Upper lobe of left lung (tissue), 4 donors: ENCODE results near the gene MYO9A.
"Not testable (repeated sequence)": the region's sequence is repeated elsewhere in the genome, so short reads cannot be mapped to it uniquely, and the experiment has no call there.

Experiments used
- CTCF ChIP-seq, 6 experiments: fragments of 450-650 bp in 4 of 6; fragments of 200-600 bp in 2 of 6; sonication (generic) in 2 of 6; IDR thresholded peaks; one replicate each; pipeline ENCODE4 v1.5.1; 2016 to 2019; ENCODE audit warnings: antibody characterized with exemption in 6 of 6
- EP300 ChIP-seq, 4 donors: sonication (generic); formaldehyde crosslinking; IDR thresholded peaks; one replicate each; pipeline ENCODE4 v1.5.1; 2017; ENCODE audit warnings: antibody characterized with exemption in 4 of 4, control low read depth in 2 of 4
- POLR2AphosphoS5 ChIP-seq, 2 donors: sonication (generic); formaldehyde crosslinking; IDR thresholded peaks; one replicate each; pipeline ENCODE4 v1.5.1; 2017; ENCODE audit warnings: antibody characterized with exemption in 2 of 2

DNA sequence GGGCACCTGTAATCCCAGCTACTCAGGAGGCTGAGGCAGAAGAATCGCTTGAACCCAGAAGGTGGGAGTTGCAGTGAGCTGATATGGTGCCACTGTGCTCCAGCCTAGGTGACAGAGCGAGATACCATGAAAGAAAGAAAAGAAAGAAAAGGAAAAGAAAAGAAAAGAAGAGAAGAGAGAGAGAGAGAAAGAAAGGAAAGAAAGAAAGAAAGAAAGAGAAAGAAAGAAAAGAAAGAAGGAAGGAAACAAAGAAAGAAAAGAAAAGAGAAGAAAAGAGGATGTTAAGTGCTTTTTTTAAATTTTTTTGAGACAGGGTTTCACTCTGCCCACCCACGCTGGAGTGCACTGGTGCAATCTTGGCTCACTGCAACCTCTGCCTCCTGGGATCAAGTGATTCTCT lies 103.4 kb downstream of the MYO9A start:
- not testable (repeated sequence) for TF ChIP-seq CTCF, POLR2AphosphoS5, EP300 (IDR thresholded peaks at IDR 0.05)
